ENCODE measurements around the gene BPIFB3. TPM values are rescaled to one million over a fixed set of nuclear protein-coding genes. Genes with fewer than 3 reads are reported as not detected.

The BPIFB3 gene
- total and polyA plus RNA-seq, 2 experiments from 2014 or later, result not detected

DNA sequence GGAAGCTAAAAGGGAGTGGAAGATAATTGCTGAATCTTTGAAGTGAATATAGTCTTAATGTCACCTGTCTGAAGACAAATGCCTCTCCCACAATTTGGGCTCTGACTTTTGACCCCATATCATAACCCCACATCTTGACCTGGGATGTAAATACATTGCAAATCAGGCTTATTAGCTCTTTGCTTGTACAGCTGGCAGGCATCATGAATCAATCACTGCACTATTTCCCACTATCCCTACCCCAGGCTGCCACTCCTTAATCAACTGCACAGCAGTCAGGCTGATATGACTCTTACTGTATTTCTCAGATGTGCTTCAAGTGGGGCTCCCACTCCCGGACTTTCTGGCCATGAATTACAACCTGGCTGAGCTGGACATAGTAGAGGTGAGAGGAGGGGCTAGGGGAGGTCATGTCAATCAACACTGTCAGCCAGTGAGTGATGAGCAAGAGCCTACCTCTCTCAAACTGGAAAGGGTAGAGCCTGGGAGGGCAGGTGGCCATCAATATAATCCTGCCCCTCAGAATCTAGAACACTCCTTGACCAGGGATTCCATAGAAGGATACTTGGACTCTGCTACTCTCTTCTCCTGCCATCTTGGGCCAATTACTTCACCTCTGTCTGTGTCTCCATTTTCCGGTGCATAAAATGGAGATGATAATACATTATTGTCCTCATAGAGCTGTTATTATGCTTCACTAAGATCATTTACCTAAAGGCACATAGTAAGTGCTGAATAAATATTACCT, 10.5 kb upstream of the BPIFB3 start (continued):
- TF ChIP-seq, protein P1, sequence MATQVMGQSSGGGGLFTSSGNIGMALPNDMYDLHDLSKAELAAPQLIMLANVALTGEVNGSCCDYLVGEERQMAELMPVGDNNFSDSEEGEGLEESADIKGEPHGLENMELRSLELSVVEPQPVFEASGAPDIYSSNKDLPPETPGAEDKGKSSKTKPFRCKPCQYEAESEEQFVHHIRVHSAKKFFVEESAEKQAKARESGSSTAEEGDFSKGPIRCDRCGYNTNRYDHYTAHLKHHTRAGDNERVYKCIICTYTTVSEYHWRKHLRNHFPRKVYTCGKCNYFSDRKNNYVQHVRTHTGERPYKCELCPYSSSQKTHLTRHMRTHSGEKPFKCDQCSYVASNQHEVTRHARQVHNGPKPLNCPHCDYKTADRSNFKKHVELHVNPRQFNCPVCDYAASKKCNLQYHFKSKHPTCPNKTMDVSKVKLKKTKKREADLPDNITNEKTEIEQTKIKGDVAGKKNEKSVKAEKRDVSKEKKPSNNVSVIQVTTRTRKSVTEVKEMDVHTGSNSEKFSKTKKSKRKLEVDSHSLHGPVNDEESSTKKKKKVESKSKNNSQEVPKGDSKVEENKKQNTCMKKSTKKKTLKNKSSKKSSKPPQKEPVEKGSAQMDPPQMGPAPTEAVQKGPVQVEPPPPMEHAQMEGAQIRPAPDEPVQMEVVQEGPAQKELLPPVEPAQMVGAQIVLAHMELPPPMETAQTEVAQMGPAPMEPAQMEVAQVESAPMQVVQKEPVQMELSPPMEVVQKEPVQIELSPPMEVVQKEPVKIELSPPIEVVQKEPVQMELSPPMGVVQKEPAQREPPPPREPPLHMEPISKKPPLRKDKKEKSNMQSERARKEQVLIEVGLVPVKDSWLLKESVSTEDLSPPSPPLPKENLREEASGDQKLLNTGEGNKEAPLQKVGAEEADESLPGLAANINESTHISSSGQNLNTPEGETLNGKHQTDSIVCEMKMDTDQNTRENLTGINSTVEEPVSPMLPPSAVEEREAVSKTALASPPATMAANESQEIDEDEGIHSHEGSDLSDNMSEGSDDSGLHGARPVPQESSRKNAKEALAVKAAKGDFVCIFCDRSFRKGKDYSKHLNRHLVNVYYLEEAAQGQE (IDR thresholded peaks at IDR 0.05; ENCODE audit: unreplicated experiment), result no peak
- TF ChIP-seq EZH2 (IDR thresholded peaks at IDR 0.05; ENCODE audit: low read depth, unreplicated experiment), result no peak
- no peak for TF ChIP-seq POLR2AphosphoS5 (IDR thresholded peaks at IDR 0.05; ENCODE audit: low read depth)
- TF ChIP-seq EZH2phosphoT487 (IDR thresholded peaks at IDR 0.05; ENCODE audit: unreplicated experiment), result no peak

DNA sequence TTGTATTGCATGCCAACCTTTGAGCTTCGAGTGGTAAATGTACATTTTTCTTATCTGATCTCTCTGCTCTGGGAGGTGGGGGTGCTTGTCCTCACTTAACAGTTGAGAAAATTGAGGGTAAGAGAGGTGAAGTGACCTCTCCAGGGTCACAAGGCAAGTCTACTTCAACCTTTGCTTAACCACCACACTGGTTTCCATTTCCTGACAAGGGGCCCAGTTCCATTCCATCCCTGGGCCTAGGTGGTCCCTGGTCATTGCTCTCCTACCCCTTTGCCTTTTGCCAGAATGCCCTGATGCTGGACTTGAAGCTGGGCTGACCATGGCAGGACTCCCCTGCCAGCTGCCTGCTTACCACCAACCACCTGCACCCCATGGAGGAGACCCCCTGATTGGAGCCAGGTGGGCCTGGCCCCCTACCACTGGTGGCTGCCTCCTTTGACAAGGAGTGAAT, 9.9 kb upstream of the BPIFB3 start:
- no peaks in the 10 kb centered on the region for H3K4me1 ChIP-seq (ENCODE audit: insufficient read depth)
- Mint-ChIP-seq H3K36me3 (ENCODE audit: low read depth) (peaks cover 9% of the 10 kb centered on the region), H3K4me3 (no peak overlapping the region), H3K27me3 (ENCODE audit: insufficient read depth, low read depth, poor library complexity) (peaks cover 8% of the 10 kb centered on the region), H3K27ac (no peak overlapping the region), H3K4me1 (no peaks in the 10 kb centered on the region), H3K9me3 (peaks cover 29% of the 10 kb centered on the region)
- ATAC-seq, result no peak
- no peaks in the 10 kb centered on the region for H4K20me1 ChIP-seq (replicated peaks; ENCODE audit: insufficient read depth)
- H3K27ac ChIP-seq (ENCODE audit: low read depth), result no peak overlapping the region
- no peak overlapping the region for H3K4me2 ChIP-seq
- no peaks in the 10 kb centered on the region; the same call in 1 of the 2 replicates for H3K36me3 ChIP-seq (ENCODE audit: insufficient read depth)
- no peak for DNase-seq (ENCODE audit: low spot score)
- H3K9me2 ChIP-seq (ENCODE audit: insufficient read depth), result peaks cover 3% of the 10 kb centered on the region; the same call in 1 of the 2 replicates
- no peak overlapping the region for H3K4me3 ChIP-seq
- H3K27me3 ChIP-seq (ENCODE audit: insufficient read depth), result no peaks in the 10 kb centered on the region
- H3K79me2 ChIP-seq (replicated peaks; ENCODE audit: insufficient read depth), result no peaks in the 10 kb centered on the region
- H3F3A ChIP-seq (replicated peaks; ENCODE audit: low read depth), result no peaks in the 10 kb centered on the region
- no peak overlapping the region for H2AFZ ChIP-seq
- no peak for TF ChIP-seq ZNF331 (CRISPR knock-in tag; IDR thresholded peaks at IDR 0.05; ENCODE audit: low read depth)
- TF ChIP-seq CTCF (conservative IDR thresholded peaks at IDR 0.05; ENCODE audit: low read depth in 2 of 2), result no peak
- no peak for TF ChIP-seq EZH2 (IDR thresholded peaks at IDR 0.05; ENCODE audit: low read depth, unreplicated experiment)
- no peak for TF ChIP-seq EZH2phosphoT487 (IDR thresholded peaks at IDR 0.05; ENCODE audit: unreplicated experiment)
- TF ChIP-seq, protein P1 (IDR thresholded peaks at IDR 0.05; ENCODE audit: unreplicated experiment), result no peak
- TF ChIP-seq STAT1 (IDR thresholded peaks at IDR 0.05; ENCODE audit: unreplicated experiment), result no peak
- no peak for TF ChIP-seq CREB1 (CRISPR knock-in tag; IDR thresholded peaks at IDR 0.05; ENCODE audit: low read depth)

Measured in GM23338 (cell line).